ENCODE results near the gene CYP1A2. TPM values are rescaled to one million over a fixed set of nuclear protein-coding genes. Genes with fewer than 3 reads are reported as not detected.
A peak's percentile ranks its signal among the peaks of the same experiment; 100 is the strongest.

CYP1A2 gene, protein sequence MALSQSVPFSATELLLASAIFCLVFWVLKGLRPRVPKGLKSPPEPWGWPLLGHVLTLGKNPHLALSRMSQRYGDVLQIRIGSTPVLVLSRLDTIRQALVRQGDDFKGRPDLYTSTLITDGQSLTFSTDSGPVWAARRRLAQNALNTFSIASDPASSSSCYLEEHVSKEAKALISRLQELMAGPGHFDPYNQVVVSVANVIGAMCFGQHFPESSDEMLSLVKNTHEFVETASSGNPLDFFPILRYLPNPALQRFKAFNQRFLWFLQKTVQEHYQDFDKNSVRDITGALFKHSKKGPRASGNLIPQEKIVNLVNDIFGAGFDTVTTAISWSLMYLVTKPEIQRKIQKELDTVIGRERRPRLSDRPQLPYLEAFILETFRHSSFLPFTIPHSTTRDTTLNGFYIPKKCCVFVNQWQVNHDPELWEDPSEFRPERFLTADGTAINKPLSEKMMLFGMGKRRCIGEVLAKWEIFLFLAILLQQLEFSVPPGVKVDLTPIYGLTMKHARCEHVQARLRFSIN
- total RNA-seq, result not detected

DNA sequence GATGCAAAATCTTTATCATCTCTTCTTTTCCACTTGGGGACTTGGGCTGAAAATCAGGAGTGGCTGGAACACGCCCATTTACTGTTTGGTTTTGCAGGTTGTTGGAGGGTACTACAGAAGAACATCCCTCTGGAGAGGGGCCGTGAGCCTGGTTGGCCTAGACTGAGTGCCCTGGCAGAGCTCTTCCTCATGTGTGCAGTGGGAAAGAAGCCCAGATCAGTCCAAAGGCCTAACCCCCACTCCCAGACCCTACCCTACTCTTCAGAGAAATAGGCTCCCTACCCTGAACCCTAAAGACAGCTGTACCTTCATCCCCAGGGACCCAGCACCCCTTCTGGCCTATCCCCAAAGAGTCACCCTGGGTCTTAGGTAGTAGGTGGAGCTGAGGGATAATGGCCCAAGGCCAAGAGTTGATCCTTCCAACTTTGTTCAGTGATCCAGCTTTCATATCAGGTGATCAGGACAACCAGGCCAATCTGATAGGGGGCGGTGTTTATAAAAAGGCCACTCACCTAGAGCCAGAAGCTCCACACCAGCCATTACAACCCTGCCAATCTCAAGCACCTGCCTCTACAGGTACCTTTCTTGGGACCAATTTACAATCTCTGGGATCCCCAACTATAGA lies at the start of gene CYP1A2:
Gene CYP1A2 (plus strand): TSS at position 524 of the 625 bp plus-strand sequence. CDS start 894 bp downstream, outside the sequence.
- intact Hi-C loops (cut with micrococcal nuclease), result no loop called here
- no peaks in the 10 kb centered on the region for H3K9me3 Mint-ChIP-seq
- CTCF ChIA-PET, result interaction anchor here (0.6 to 0.7 kb wide), 2 partner anchors 23 to 117 kb away, joined by 3 read pairs; no protein-coding TSS in a partner anchor
- DNase-seq, result no peak
- no peaks in the 10 kb centered on the region for H3K36me3 Mint-ChIP-seq (ENCODE audit: low read depth)
- H3K4me1 Mint-ChIP-seq (ENCODE audit: low read depth), result no peaks in the 10 kb centered on the region
- H3K27ac Mint-ChIP-seq, result no peak within 1 kb of the TSS
- no peak within 1 kb of the TSS for H3K4me3 Mint-ChIP-seq
- H3K27me3 Mint-ChIP-seq (ENCODE audit: low read depth), result no peaks in the 10 kb centered on the region

DNA sequence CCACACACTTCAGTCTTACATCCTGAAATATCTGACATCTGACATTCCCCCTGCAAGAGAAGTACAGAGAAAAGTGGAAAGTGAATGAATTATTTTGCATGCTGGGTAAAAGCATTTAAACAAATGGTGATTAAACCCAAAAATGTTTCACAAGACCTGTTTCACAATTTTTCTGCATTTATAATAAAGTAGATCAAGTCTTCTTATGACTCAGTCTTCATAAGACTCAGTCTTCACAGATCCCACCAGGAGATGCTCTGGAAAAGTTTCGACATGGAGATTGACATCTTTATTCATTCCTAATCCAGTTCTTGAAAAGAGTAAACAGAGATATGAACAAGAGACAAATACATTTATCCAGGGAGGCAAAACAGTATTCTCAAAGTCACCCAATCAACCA lies 39.6 kb upstream of the CYP1A2 start:
- Mint-ChIP-seq H3K27ac (no peak overlapping the region), H3K27me3 (ENCODE audit: low read depth) (no peaks in the 10 kb centered on the region), H3K9me3 (no peaks in the 10 kb centered on the region), H3K4me3 (no peak overlapping the region), H3K4me1 (ENCODE audit: low read depth) (peaks cover 2% of the 10 kb centered on the region), H3K36me3 (ENCODE audit: low read depth) (no peaks in the 10 kb centered on the region)
- CTCF ChIA-PET, result no interaction called here
- intact Hi-C loops (cut with micrococcal nuclease), result no loop called here
- DNase-seq, result no peak

DNA sequence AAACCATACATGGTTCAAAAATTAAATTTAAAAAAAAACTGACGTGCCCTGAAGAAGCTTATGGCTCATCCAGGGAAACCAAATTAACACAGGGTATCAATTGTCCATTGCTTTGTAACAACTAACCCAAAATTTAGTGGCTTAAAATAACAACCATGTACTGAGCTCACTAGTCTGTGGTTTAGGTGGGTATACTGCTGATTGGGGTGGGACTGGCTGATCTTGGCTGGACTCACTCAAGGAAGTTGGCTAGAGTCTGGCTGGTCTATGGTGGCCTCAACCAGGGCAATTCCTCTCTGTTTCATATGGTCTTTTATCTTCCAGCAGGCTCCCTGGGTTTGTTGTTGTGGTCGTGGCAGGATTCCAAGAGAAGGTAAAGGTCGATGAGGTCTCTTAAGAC lies 38.8 kb upstream of the CYP1A2 start:
- Mint-ChIP-seq H3K4me3 (no peak overlapping the region), H3K27ac (no peak overlapping the region), H3K27me3 (ENCODE audit: low read depth) (no peaks in the 10 kb centered on the region), H3K36me3 (ENCODE audit: low read depth) (no peaks in the 10 kb centered on the region), H3K4me1 (ENCODE audit: low read depth) (peaks cover 2% of the 10 kb centered on the region), H3K9me3 (no peaks in the 10 kb centered on the region)
- intact Hi-C loops (cut with micrococcal nuclease), result no loop called here
- DNase-seq, result no peak
- CTCF ChIA-PET, result interaction anchor here (0.7 kb wide), 1 partner anchor 27 kb away, joined by 3 read pairs; no protein-coding TSS in a partner anchor

- intact Hi-C loops (cut with micrococcal nuclease), result no loop called here
- CTCF ChIA-PET, result interaction anchor here (0.7 kb wide), 1 partner anchor 28 kb away, joined by 3 read pairs; no protein-coding TSS in a partner anchor
- Mint-ChIP-seq H3K27me3 (ENCODE audit: low read depth) (no peaks in the 10 kb centered on the region), H3K27ac (no peak overlapping the region), H3K4me1 (ENCODE audit: low read depth) (peaks cover 2% of the 10 kb centered on the region), H3K4me3 (no peak overlapping the region), H3K36me3 (ENCODE audit: low read depth) (no peaks in the 10 kb centered on the region), H3K9me3 (no peaks in the 10 kb centered on the region)
- DNase-seq, result no peak
Observed at GRCh38 chr15:74710319-74711094, 38.1 kb upstream of the CYP1A2 start.

GRCh38 chr15:74712311-74712710 lies 36.3 kb upstream of the CYP1A2 start:
- intact Hi-C loops (cut with micrococcal nuclease), result no loop called here
- H3K36me3 Mint-ChIP-seq (ENCODE audit: low read depth), result no peaks in the 10 kb centered on the region
- H3K4me3 Mint-ChIP-seq, result no peak overlapping the region
- no peaks in the 10 kb centered on the region for H3K27me3 Mint-ChIP-seq (ENCODE audit: low read depth)
- no peak overlapping the region for H3K27ac Mint-ChIP-seq
- DNase-seq, result no peak
- H3K9me3 Mint-ChIP-seq, result no peaks in the 10 kb centered on the region
- H3K4me1 Mint-ChIP-seq (ENCODE audit: low read depth), result peaks cover 2% of the 10 kb centered on the region
- CTCF ChIA-PET, result no interaction called here

DNA sequence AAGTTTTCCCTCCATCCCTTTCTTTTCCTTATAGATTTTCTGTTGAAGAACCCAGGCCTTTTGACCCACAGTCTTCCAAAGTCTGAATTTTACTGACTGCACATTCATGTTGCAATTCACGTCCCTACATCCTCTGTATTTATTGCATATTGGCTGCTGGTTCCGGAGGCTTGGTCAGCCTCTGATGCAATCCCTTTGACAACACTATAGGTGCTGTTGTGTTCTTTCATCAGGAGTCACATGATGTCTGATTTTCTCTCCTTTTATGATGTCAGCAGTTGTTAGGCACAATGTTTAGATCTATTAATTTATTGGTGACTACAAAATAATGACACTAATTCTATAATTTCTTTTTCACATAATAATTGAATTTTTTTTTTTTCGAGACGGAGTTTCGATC lies 32.0 kb upstream of the CYP1A2 start:
- Mint-ChIP-seq H3K36me3 (ENCODE audit: low read depth) (no peaks in the 10 kb centered on the region), H3K9me3 (no peaks in the 10 kb centered on the region), H3K27ac (no peak overlapping the region), H3K4me1 (ENCODE audit: low read depth) (no peaks in the 10 kb centered on the region), H3K4me3 (no peak overlapping the region), H3K27me3 (ENCODE audit: low read depth) (no peaks in the 10 kb centered on the region)
- DNase-seq, result no peak
- intact Hi-C loops (cut with micrococcal nuclease), result no loop called here
- CTCF ChIA-PET, result no interaction called here

GRCh38 chr15:74722591-74722990 lies 26.1 kb upstream of the CYP1A2 start:
- CTCF ChIA-PET, result no interaction called here
- H3K27me3 Mint-ChIP-seq (ENCODE audit: low read depth), result peaks cover 14% of the 10 kb centered on the region
- DNase-seq, result no peak
- no peaks in the 10 kb centered on the region for H3K36me3 Mint-ChIP-seq (ENCODE audit: low read depth)
- peaks cover 11% of the 10 kb centered on the region for H3K4me1 Mint-ChIP-seq (ENCODE audit: low read depth)
- H3K27ac Mint-ChIP-seq, result no peak overlapping the region
- no peaks in the 10 kb centered on the region for H3K9me3 Mint-ChIP-seq
- intact Hi-C loops (cut with micrococcal nuclease), result no loop called here
- H3K4me3 Mint-ChIP-seq, result no peak overlapping the region

DNA sequence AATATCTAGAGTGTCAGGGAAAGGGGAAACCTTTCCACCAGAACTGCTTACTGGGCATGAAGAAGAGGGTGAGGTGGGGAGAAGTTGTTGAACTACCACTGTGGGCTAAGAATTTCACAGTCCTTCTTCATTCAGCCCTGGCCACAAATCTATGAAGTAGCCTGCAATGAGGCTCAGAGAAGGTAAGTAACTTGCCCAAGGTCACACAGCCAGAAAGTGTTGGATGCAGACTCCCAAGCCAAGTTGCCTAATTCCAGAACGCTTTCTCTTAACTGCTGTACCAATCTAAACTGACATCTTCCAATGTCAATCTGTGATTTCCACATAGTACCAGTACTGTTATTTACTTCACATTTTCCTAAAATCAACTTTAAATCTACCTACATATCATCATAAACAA lies 25.5 kb upstream of the CYP1A2 start:
- Mint-ChIP-seq H3K27me3 (ENCODE audit: low read depth) (peaks cover 14% of the 10 kb centered on the region), H3K36me3 (ENCODE audit: low read depth) (no peaks in the 10 kb centered on the region), H3K27ac (no peak overlapping the region), H3K4me3 (no peak overlapping the region), H3K9me3 (no peaks in the 10 kb centered on the region), H3K4me1 (ENCODE audit: low read depth) (peaks cover 11% of the 10 kb centered on the region)
- CTCF ChIA-PET, result interaction anchor here (0.7 kb wide), 1 partner anchor 45 kb away, joined by 3 read pairs; no protein-coding TSS in a partner anchor
- intact Hi-C loops (cut with micrococcal nuclease), result no loop called here
- no peak for DNase-seq

GRCh38 chr15:74723754-74724334 lies 24.8 kb upstream of the CYP1A2 start:
- Mint-ChIP-seq H3K36me3 (ENCODE audit: low read depth) (no peaks in the 10 kb centered on the region), H3K9me3 (no peaks in the 10 kb centered on the region), H3K27me3 (ENCODE audit: low read depth) (peaks cover 14% of the 10 kb centered on the region), H3K4me3 (no peak overlapping the region), H3K27ac (no peak overlapping the region), H3K4me1 (ENCODE audit: low read depth) (peaks cover 11% of the 10 kb centered on the region)
- CTCF ChIA-PET, result interaction anchor here (0.5 to 0.7 kb wide), 2 partner anchors 19 to 44 kb away, joined by 3 read pairs; no protein-coding TSS in a partner anchor
- intact Hi-C loops (cut with micrococcal nuclease), result no loop called here
- no peak for DNase-seq

DNA sequence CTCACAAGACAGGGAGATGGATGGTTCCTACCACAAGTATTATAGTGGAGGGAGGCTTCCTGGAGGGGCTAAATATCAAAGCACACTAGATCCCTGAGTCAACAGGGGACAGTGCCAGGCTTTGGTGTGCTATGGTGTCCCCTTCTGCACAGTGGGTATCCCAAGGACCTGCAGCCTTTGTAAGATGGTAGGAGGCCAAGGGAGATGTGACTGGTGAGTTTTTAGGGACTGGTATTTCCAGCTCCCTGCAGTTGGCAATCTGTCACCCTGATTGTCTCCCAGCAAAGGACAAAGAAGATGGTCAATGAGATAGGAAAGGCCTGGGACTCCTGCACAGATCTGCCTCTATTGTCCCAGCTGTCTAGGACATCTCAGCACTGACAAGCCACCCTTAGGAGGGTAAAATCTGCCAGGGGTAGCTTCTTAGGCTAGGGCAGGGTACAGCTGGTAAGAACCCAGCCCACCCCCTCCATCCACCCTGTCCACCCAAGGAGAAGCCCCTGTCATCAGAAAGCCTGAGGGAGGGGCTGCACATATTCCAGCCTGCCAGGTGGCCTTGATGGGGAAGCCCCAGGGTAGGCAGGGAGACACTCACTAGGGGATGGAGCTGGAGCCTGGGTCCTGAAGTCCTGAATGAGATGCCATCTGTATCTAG lies 23.9 kb upstream of the CYP1A2 start:
- intact Hi-C loops (cut with micrococcal nuclease), result no loop called here
- H3K4me1 Mint-ChIP-seq (ENCODE audit: low read depth), result peaks cover 11% of the 10 kb centered on the region
- H3K27me3 Mint-ChIP-seq (ENCODE audit: low read depth), result peaks cover 14% of the 10 kb centered on the region
- no peaks in the 10 kb centered on the region for H3K36me3 Mint-ChIP-seq (ENCODE audit: low read depth)
- DNase-seq, result no peak
- CTCF ChIA-PET, result interaction anchor here (1.5 to 1.6 kb wide), 3 partner anchors 10 to 103 kb away, joined by 6 to 13 read pairs (median 6); no protein-coding TSS in a partner anchor
- peak overlapping the region; percentile 57 for H3K4me3 Mint-ChIP-seq
- H3K9me3 Mint-ChIP-seq, result no peaks in the 10 kb centered on the region
- no peak overlapping the region for H3K27ac Mint-ChIP-seq

DNA sequence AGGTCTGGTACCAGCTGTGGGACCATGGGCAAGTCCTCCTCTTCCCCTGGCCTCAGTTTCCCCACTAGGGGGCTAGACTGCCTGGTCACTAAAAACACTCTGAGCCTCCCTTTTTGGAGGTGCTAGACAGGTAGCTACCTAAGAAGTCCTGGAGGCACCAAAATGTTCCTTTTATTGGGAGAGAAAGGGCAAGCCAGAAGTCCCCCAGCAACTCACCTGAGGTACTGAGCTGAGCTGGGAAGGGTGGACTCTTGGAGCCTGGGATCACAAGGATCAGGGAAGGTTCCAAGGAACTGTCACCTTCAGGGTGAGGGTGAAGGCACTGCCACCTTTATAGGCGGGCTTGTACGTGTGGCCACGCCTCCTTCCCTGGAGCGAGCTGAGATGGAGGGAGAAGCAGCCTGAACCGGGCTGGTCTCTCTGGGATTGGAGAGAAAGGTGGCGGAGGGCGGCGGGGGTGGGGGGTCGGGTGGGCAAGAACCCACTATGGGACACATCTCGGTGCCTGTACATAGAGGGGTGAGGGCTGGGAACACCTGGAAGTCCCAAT lies 23.3 kb upstream of the CYP1A2 start, which contains the start of gene CYP1A1:
Gene CYP1A1 (minus strand): TSS at position 304 of the 550 bp plus-strand sequence. CDS start 2,431 bp downstream, outside the sequence.
- CTCF ChIA-PET, result interaction anchor here (1.5 to 1.6 kb wide), 3 partner anchors 10 to 104 kb away, joined by 6 to 13 read pairs (median 6); no protein-coding TSS in a partner anchor
- Mint-ChIP-seq H3K4me3 (peak within 1 kb of the TSS; percentile 57), H3K4me1 (ENCODE audit: low read depth) (peaks cover 11% of the 10 kb centered on the region), H3K27me3 (ENCODE audit: low read depth) (peaks cover 20% of the 10 kb centered on the region), H3K36me3 (ENCODE audit: low read depth) (no peaks in the 10 kb centered on the region), H3K27ac (no peak within 1 kb of the TSS), H3K9me3 (no peaks in the 10 kb centered on the region)
- intact Hi-C loops (cut with micrococcal nuclease), result no loop called here
- peak; percentile 38 for DNase-seq

Measured in activated naive CD4-positive, alpha-beta T cell treated with anti-CD3 and anti-CD28 coated beads for 36 hours (primary cell).